Natural killer cell (primary cell): Measurements from ENCODE around the gene CCL1. TPM values are rescaled to one million over a fixed set of nuclear protein-coding genes. Genes with fewer than 3 reads are reported as not detected.

Experiments
- ATAC-seq, 3 donors: fragments of 150-1000 bp in 2 of 3; fragments of 200-7000 bp in 1 of 3; cut with Tn5 transposase; 1 replicate in 1 of 3; 2 replicates in 2 of 3; pipeline ENCODE4 v1.10.0; 2021; ENCODE audit warnings: mild to moderate bottlenecking in 2 of 3, moderate library complexity in 2 of 3
- DNase-seq, 2 donors: peaks; one replicate each; pipeline versions ENCODE4 v3.0.0 to v3.0.0-alpha.2; 2013 to 2021; ENCODE audit warnings: mixed read lengths in 1 of 2
- H3K27ac ChIP-seq: one replicate; pipeline ENCODE4 v1.5.1; 2013; ENCODE audit warnings: mild to moderate bottlenecking, low read length
- H3K27me3 ChIP-seq: one replicate; pipeline ENCODE4 v1.6.1; 2013; ENCODE audit warnings: low read length; ENCODE audit not compliant: control insufficient read depth, insufficient read depth
- H3K36me3 ChIP-seq: one replicate; pipeline ENCODE4 v1.6.1; 2013; ENCODE audit warnings: low read length; ENCODE audit not compliant: control insufficient read depth, insufficient read depth
- H3K4me1 ChIP-seq: one replicate; pipeline ENCODE4 v1.6.1; 2013; ENCODE audit warnings: low read length; ENCODE audit not compliant: control insufficient read depth, insufficient read depth
- H3K4me3 ChIP-seq: one replicate; pipeline ENCODE4 v1.5.1; 2013; ENCODE audit warnings: low read length
- H3K9me3 ChIP-seq: one replicate; pipeline ENCODE4 v1.6.1; 2013; ENCODE audit warnings: low read length; ENCODE audit not compliant: control insufficient read depth, insufficient read depth
- H3K27ac Mint-ChIP-seq, 2 donors: one replicate each; pipeline ENCODE4 v1.8.0; 2022; ENCODE audit warnings: mild to moderate bottlenecking in 2 of 2, mixed read lengths in 2 of 2, moderate library complexity in 1 of 2
- H3K27me3 Mint-ChIP-seq, 2 donors: one replicate each; pipeline ENCODE4 v1.8.0; 2022; ENCODE audit warnings: low read depth in 2 of 2, mixed read lengths in 2 of 2
- H3K36me3 Mint-ChIP-seq: one replicate; pipeline ENCODE4 v1.8.0; 2022; ENCODE audit warnings: mixed read lengths
- H3K4me1 Mint-ChIP-seq, 2 donors: one replicate each; pipeline ENCODE4 v1.8.0; 2022; ENCODE audit warnings: mixed read lengths in 2 of 2
- H3K4me3 Mint-ChIP-seq: one replicate; pipeline ENCODE4 v1.8.0; 2022; ENCODE audit warnings: mild to moderate bottlenecking, moderate library complexity, mixed read lengths
- H3K9me3 Mint-ChIP-seq, 2 donors: one replicate each; pipeline ENCODE4 v1.8.0; 2022; ENCODE audit warnings: mixed read lengths in 2 of 2
- CTCF ChIP-seq: fragments of 200-600 bp; IDR thresholded peaks from one replicate; pipeline ENCODE4 v1.8.0; 2022; ENCODE audit warnings: antibody characterized with exemption
- WGBS: methylation state at CpG from one replicate; pipeline ENCODE4 v1.1.7; 2013; ENCODE audit warnings: missing lambda C conversion rate; ENCODE audit not compliant: insufficient coverage; 5-methylcytosine and 5-hydroxymethylcytosine counted together
- intact Hi-C: fragments of 100-400 bp; cut with micrococcal nuclease; formaldehyde crosslinking; loops from one replicate; pipeline ENCODE4 v1.14.2; 2022
- total RNA-seq, 4 donors: library from RNA; stranded (reverse); fragments of 120-200 nt in 1 of 4; gene quantifications; one replicate each; pipeline versions ENCODE4 v1.2.3 to v1.2.4, GENCODE V29; 2013 to 2022

CCL1 gene
- total RNA-seq, 3 donors from 2014 or later (not counting 1 experiment from before 2014, with no cell fraction given): not detected

- H3K4me3 ChIP-seq: no peak overlapping the region
- no peak for ATAC-seq
- no peaks in the 10 kb centered on the region for H3K9me3 Mint-ChIP-seq
- H3K4me1 ChIP-seq: peaks cover 7% of the 10 kb centered on the region
- no peak overlapping the region for H3K27ac Mint-ChIP-seq
- intact Hi-C loops: loop anchor here (5.0 kb wide), 1 partner anchor 158 kb away; no protein-coding TSS in a partner anchor
- H3K27me3 ChIP-seq: no peaks in the 10 kb centered on the region
- H3K36me3 Mint-ChIP-seq: no peaks in the 10 kb centered on the region
- WGBS: 23% methylated on average over 7 of the region's 11 CpGs
- no peaks in the 10 kb centered on the region for H3K9me3 ChIP-seq
- H3K27me3 Mint-ChIP-seq: peaks cover 7% of the 10 kb centered on the region in 2 donors
- H3K27ac ChIP-seq: no peak overlapping the region
- H3K4me1 Mint-ChIP-seq: peaks cover 0 to 6% of the 10 kb centered on the region in 2 donors
- no peak for DNase-seq
- no peak overlapping the region for H3K4me3 Mint-ChIP-seq
- no peak for TF ChIP-seq CTCF
- H3K36me3 ChIP-seq: no peaks in the 10 kb centered on the region
Measured at GRCh38 chr17:34360601-34361270, 2.3 kb downstream of the CCL1 start.

GRCh38 chr17:34358631-34359030 lies 4.4 kb downstream of the CCL1 start:
- Mint-ChIP-seq H3K4me1 (no peaks in the 10 kb centered on the region), H3K27me3 (peaks cover 7 to 9% of the 10 kb centered on the region in 2 donors), H3K27ac (no peak overlapping the region), H3K36me3 (no peaks in the 10 kb centered on the region), H3K9me3 (no peaks in the 10 kb centered on the region), H3K4me3 (no peak overlapping the region)
- no peaks in the 10 kb centered on the region for H3K36me3 ChIP-seq
- no peak for TF ChIP-seq CTCF
- H3K4me1 ChIP-seq: peaks cover 7% of the 10 kb centered on the region
- WGBS: 93% methylated on average over 3 of the region's 3 CpGs
- intact Hi-C loops: no loop called here
- H3K9me3 ChIP-seq: no peaks in the 10 kb centered on the region
- no peak overlapping the region for H3K4me3 ChIP-seq
- H3K27me3 ChIP-seq: no peaks in the 10 kb centered on the region
- H3K27ac ChIP-seq: no peak overlapping the region
- ATAC-seq (no peak), DNase-seq (no peak)

GRCh38 chr17:34357398-34357797 lies 5.6 kb downstream of the CCL1 start:
- Histone ChIP-seq H3K4me3 (no peak overlapping the region), H3K27ac (no peak overlapping the region), H3K36me3 (no peaks in the 10 kb centered on the region), H3K27me3 (no peaks in the 10 kb centered on the region), H3K4me1 (no peaks in the 10 kb centered on the region), H3K9me3 (no peaks in the 10 kb centered on the region)
- H3K27ac Mint-ChIP-seq: no peak overlapping the region
- peaks cover 7% of the 10 kb centered on the region in 2 donors for H3K27me3 Mint-ChIP-seq
- no peaks in the 10 kb centered on the region for H3K4me1 Mint-ChIP-seq
- ATAC-seq (no peak), DNase-seq (no peak)
- no peaks in the 10 kb centered on the region for H3K36me3 Mint-ChIP-seq
- no peak overlapping the region for H3K4me3 Mint-ChIP-seq
- 80% methylated on average over 2 of the region's 2 CpGs for WGBS
- no peaks in the 10 kb centered on the region for H3K9me3 Mint-ChIP-seq
- intact Hi-C loops: no loop called here
- no peak for TF ChIP-seq CTCF

GRCh38 chr17:34356194-34356593 lies 6.8 kb downstream of the CCL1 start, which contains the start of gene CCL13:
TSS of gene CCL13 (plus strand) at chr17:34356480. CDS start at chr17:34356527, 47 bp downstream.
- H3K4me1 ChIP-seq: no peaks in the 10 kb centered on the region
- H3K27me3 ChIP-seq: no peaks in the 10 kb centered on the region
- WGBS: 95% methylated on average over 5 of the region's 5 CpGs
- H3K27ac ChIP-seq: no peak within 1 kb of the TSS
- Mint-ChIP-seq H3K27ac (no peak within 1 kb of the TSS), H3K4me3 (no peak within 1 kb of the TSS), H3K4me1 (no peaks in the 10 kb centered on the region), H3K27me3 (peaks cover 4 to 5% of the 10 kb centered on the region in 2 donors), H3K9me3 (no peaks in the 10 kb centered on the region), H3K36me3 (no peaks in the 10 kb centered on the region)
- DNase-seq: no peak
- no peak for ATAC-seq
- H3K9me3 ChIP-seq: no peaks in the 10 kb centered on the region
- no peaks in the 10 kb centered on the region for H3K36me3 ChIP-seq
- TF ChIP-seq CTCF: no peak
- intact Hi-C loops: no loop called here
- H3K4me3 ChIP-seq: no peak within 1 kb of the TSS
